Activated gamma-delta T cell treated with anti-CD3 and anti-CD28 coated beads, Interleukin-2, amount 50 U/mL, for 16 hours (primary cell): ENCODE data around the gene ERI2.
"Not testable (repeated sequence)": the region's sequence is repeated elsewhere in the genome, so short reads cannot be mapped to it uniquely, and the experiment has no call there.

Experiments used
- DNase-seq: peaks from one replicate; pipeline ENCODE4 v3.0.0-alpha.2; 2020; ENCODE audit warnings: low read depth

Gene ERI2

DNA sequence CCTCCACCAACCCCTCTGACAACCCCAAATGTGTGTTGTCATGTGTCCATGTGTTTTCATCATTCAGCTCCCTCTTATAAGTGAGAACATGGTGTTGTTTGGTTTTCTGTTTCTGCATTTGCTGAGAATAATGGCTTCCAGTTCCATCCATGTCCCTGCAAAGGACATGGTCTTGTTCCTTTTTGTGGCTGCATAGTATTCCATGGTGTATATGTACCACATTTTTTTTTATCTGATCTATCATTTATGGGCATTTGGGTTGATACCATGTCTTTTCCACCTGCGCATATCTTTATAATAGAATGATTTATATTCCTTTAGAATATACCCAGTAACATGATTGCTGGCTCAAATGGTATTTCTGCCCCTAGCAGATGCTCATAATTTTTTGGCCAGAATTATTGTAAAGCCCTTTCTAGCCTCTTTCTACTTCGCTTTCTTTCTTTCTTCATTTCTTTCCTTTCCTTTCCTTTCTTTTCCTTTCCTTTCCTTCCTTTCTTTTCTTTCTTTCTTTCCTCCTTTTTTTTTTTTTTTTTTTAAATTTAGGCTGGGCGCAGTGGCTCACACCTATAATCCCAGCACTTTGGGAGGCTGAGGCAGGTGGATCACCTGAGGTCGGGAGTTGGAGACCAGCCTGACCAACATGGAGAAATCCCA, 12.8 kb upstream of the ERI2 start:
- DNase-seq: no peak

GRCh38 chr16:20814784-20815183, 8.5 kb upstream of the ERI2 start:
- DNase-seq: no peak

DNA sequence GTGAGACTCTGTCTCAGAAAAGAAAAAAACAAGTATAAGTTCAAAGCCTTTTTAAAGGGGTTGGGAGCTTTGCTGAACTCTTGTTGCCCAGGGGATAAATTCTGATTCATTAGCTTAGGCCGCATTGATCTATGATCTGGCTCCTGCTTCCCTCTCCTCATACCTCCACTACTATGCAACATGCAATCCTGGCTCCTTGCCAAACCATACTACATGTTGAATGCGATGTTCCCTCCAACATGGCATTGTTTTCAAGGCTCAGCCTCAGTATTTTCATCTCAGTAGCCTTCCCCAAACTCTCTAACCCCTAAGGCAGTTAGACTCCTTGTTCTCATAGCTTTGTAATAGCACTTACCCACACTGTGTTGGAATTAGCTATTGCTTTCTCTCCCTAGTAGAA, 6.2 kb upstream of the ERI2 start:
- DNase-seq: no peak

DNA sequence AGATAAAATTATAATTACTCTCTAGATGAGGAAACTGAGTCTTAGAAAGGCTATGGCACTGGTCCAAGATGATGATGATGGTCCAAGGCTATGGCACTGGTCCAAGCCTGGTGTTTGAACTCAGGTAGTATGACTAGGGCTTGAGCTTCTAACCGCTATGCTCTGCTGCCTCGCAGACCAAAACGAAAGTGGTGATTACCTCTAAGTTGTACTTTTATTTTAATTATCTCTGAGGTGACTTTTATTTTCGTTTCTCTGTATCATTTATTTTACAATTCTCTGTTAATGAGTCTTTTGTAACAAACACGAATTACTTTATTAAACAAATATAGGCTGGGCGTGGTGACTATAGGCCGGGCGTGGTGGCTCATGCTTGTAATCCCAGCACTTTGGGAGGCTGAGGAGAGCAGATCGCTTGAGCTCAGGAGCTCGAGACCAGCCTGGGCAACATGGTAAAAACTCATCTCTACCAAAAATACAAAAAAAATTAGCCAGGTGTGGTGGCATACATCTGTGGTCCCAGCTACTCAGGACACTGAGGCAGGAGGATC, 5.7 kb upstream of the ERI2 start:
- DNase-seq: no peak

GRCh38 chr16:20807862-20808261, 1.6 kb upstream of the ERI2 start:
- DNase-seq: no peak

GRCh38 chr16:20805684-20806167, 546 bp downstream of the ERI2 start:
- not testable (repeated sequence) for DNase-seq

GRCh38 chr16:20803561-20804214, 2.6 kb downstream of the ERI2 start:
- no peak for DNase-seq

DNA sequence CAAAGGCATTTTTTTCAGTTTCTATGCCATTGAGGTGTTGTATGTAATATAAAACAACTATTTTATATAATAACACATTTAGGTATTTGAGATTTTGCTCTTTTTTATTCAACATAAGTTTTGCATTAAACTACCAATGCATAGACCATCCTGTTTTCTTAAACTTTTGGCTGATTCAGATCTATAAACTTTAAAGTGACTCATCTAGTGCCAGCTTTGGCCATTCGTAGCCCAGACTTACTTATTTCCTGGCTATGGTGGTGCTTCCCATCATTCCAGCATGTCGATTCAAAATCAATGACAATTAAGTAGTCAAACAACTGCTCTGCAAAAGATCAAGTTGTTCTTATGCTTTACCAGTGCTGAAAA, 3.1 kb downstream of the ERI2 start:
- DNase-seq: no peak

GRCh38 chr16:20801278-20801677, 5.0 kb downstream of the ERI2 start:
- no peak for DNase-seq

- no peak for DNase-seq
These were observed 6.7 kb downstream of the ERI2 start for GRCh38 chr16:20799599-20799998.

- no peak for DNase-seq
These were observed 7.9 kb downstream of the ERI2 start for GRCh38 chr16:20798364-20798763.

DNA sequence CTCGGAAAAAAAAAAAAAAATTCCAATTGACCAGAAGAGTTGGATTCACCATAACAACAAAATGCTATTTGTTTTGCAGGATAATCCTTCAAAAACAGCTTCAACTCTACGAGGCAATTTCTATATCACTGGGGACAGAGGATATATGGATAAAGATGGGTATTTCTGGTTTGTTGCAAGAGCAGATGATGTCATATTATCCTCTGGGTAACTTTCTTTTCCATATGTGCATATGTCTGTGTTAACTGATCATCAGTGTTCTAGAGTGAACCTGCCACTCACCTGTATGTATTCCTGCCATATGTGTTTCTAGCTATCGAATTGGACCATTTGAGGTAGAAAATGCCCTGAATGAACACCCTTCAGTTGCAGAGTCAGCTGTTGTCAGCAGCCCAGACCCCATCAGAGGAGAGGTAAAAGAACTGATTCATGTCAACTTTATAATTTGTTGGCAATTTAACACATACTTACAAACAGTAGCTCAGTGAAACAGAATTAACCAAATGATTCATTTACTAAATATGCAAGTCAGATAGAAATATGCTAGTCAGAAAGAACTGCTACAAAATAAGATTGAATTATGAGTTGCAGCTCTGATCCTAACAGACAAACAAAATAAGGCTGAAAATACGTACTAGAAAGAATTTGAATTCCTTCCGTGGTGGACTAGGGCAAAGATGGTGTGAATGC, 14.2 kb downstream of the ERI2 start:
- no peak for DNase-seq

DNA sequence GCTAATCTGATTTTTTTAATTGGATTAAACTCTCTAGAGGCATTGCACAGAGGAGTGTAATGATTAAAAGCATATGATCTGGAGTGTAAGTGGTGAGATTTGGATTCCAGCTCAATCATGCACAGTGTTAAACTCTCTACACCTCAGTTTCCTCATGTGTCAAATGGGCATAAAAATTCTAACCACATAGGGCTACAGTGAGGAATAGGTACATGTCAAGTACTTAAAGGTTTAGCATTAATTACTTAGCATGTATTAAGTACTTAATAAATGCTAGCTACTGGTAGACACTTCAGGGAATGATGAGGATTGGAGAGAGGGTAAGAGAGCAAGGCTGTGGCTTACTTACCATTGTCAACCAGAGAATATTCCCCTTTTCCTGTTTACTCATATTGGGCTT, 17.1 kb downstream of the ERI2 start:
- no peak for DNase-seq

DNA sequence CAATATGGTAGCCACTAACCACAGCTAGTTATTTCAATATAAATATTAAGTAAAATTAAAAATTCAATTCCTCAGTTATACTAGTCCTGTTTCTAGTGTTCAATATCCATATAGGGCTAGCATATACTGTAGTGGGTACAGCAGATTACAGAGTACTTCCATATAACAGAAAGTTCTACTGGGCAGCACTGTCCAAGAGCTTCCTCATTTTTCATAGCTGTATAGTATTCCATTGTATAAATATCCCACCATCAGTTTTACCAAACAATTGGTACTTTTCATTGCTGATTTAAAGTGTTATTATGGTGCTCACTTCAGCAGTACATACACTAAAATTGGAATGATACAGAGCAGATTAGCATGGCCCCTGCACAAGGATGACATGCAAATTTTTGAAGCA, 22.1 kb downstream of the ERI2 start:
- no peak for DNase-seq

DNA sequence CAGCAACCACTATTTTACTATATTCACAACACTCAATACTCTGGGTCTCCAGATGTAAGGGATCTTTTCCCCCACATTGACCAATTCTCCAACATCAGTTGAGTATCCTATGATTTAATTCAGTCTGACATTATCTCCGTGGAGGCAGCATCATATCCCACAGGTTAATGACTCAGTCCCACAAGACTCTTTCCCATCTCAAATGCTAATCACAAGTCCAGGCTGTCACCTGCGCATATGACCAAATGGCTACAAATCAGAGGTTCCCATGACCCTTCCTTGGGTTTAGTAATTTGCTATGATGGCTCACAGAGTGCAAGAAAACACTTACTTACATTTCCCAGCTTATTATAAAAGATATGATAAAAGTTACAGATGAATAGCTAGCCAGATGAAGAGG, 23.8 kb downstream of the ERI2 start:
- no peak for DNase-seq

- DNase-seq: no peak
These were observed 24.6 kb downstream of the ERI2 start for GRCh38 chr16:20781697-20782096.

DNA sequence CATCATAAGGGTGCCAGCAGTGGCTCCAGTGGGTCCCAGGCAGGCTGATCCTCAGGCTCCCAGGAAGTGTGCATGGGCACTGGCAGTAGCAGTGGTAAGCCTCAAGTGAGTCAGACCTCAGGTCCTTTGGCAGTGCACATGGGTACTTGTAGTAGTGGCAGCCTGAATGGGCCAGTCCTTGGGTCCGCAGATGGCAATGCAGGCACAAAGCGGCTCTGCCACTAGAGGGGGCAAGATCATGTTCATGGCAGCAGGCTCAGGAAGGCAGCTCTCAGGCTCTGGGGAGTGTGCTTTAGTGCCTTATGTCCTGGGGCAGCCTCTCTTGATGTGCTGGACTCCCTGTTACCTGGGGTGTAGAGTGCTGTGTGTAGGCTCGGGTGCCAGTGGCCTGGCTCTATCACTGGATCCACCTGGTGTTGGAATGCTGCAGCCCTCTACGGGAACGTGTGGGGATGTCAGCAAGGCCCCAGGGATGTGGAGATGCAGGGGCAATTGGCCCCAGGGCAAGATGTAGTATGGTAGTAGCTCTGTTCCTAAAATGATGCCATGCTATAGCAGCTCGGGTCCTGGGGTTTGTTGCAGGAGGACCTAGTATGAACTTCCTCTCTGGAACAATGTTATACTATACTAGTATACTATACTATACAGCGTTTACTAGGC, 31.4 kb downstream of the ERI2 start:
- DNase-seq: peak; percentile 7

DNA sequence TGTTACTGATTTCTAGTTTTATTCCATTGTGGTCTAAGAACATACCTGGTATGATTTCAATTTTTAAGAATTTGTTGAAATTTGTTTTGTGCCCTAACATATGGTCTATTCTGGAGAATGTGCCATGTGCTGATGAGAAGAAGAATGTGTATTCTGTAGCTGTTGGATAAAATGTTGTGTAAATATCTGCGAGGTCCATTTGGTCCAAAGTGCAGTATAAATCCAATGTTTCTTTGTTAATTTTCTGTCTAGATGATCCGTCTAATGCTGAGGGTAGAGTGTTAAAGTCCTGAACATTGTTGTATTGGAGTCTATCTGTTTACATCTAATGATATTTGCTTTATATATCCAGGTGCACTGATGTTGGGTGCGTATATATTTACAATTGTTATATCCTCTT, 32.6 kb downstream of the ERI2 start:
- DNase-seq: no peak

GRCh38 chr16:20768818-20769217, 37.5 kb downstream of the ERI2 start:
- no peak for DNase-seq

- DNase-seq: no peak
These were observed 38.2 kb downstream of the ERI2 start for GRCh38 chr16:20768121-20768520.

- DNase-seq: no peak
These were observed 38.7 kb downstream of the ERI2 start for GRCh38 chr16:20767577-20767976.

DNA sequence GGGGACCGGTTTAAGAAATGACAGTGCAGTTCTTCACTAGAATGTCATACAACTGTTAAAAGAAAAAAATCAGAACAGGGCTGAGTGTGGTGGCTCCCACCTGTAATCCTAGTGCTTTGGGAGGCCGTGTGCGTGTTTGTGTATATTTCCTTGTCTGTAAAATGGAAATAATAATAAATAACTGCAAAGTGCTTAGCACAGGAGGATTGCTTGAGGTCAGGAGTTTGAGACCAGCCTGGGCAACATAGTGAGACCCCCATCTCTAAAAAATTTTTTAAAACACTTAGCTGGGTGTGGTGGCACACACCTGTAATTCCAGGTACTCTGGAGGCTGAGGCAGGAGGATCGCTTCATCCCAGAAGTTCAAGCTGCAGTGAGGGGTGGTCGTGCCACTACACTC, 40.0 kb downstream of the ERI2 start:
- no peak for DNase-seq

DNA sequence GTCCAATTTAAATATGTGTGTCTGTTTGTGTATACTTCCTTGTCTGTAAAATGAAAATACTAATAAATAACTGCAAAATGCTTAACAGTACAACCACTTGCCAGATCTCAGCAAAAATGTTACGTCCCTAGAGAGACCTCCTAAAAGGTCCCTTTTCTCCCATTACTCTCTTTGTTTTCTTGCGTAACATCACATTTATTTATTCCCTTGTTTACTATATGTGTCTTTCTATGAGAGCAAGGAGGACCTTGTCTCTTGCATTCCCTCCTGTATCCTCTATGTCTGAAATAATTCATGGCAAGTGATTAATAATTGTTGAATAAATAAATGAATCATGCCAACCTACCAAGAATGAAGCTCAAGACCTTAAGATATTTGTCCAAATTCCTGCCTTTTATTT, 40.5 kb downstream of the ERI2 start:
- no peak for DNase-seq
